KMS-11 (cell line): ENCODE results near the gene GSC2.

Experiments
- H2AFZ ChIP-seq: fragments of 200-600 bp; sonication (generic); 2 replicates; pipeline ENCODE4 v1.6.1; 2016; ENCODE audit warnings: antibody characterized with exemption, mixed run types, low read depth
- H3K27ac ChIP-seq: fragments of 200-600 bp; sonication (generic); 2 replicates; pipeline ENCODE4 v1.6.1; 2016; ENCODE audit warnings: mild to moderate bottlenecking, mixed run types
- H3K27me3 ChIP-seq: fragments of 200-600 bp; sonication (generic); 2 replicates; pipeline ENCODE4 v1.6.1; 2017; ENCODE audit warnings: mild to moderate bottlenecking, low read depth, mixed run types, moderate library complexity; ENCODE audit not compliant: insufficient read depth
- H3K36me3 ChIP-seq: fragments of 200-600 bp; sonication (generic); 2 replicates; pipeline ENCODE4 v1.6.1; 2017; ENCODE audit warnings: mild to moderate bottlenecking, mixed run types; ENCODE audit not compliant: insufficient read depth
- H3K4me1 ChIP-seq: fragments of 200-600 bp; sonication (generic); 2 replicates; pipeline ENCODE4 v1.6.1; 2016; ENCODE audit warnings: mild to moderate bottlenecking, low read depth, mixed run types; ENCODE audit not compliant: poor library complexity, severe bottlenecking
- H3K4me2 ChIP-seq: fragments of 200-600 bp; sonication (generic); 2 replicates; pipeline ENCODE4 v1.7.0; 2016; ENCODE audit warnings: mild to moderate bottlenecking, mixed run types
- H3K4me3 ChIP-seq: fragments of 200-600 bp; sonication (generic); IDR thresholded peaks from 2 replicates; pipeline ENCODE4 v1.6.1; 2017; ENCODE audit warnings: low read depth, low read length, mixed read lengths; ENCODE audit not compliant: insufficient read depth
- H3K79me2 ChIP-seq: fragments of 200-600 bp; sonication (generic); 2 replicates; pipeline ENCODE4 v1.6.1; 2016; ENCODE audit warnings: low read depth, mixed run types; ENCODE audit not compliant: insufficient read depth
- H3K9ac ChIP-seq: fragments of 200-600 bp; sonication (generic); 2 replicates; pipeline ENCODE4 v1.6.1; 2016; ENCODE audit warnings: mild to moderate bottlenecking, mixed run types
- H4K20me1 ChIP-seq: fragments of 200-600 bp; sonication (generic); 2 replicates; pipeline ENCODE4 v1.6.1; 2016; ENCODE audit warnings: mild to moderate bottlenecking, mixed run types; ENCODE audit not compliant: insufficient read depth
- CTCF ChIP-seq: fragments of 200-600 bp; sonication (generic); conservative IDR thresholded peaks from 2 replicates; pipeline ENCODE4 v1.6.1; 2017; ENCODE audit warnings: low read depth, mild to moderate bottlenecking, antibody characterized with exemption, low read length, moderate library complexity, mixed read lengths

Gene GSC2

GRCh38 chr22:19184276-19184997, 34.3 kb upstream of the GSC2 start:
- Histone ChIP-seq H3K27ac (no peak overlapping the region), H3K36me3 (no peaks in the 10 kb centered on the region), H3K9ac (no peak overlapping the region), H4K20me1 (no peaks in the 10 kb centered on the region), H3K79me2 (no peaks in the 10 kb centered on the region), H3K27me3 (no peaks in the 10 kb centered on the region), H3K4me2 (no peak overlapping the region), H2AFZ (no peak overlapping the region), H3K4me1 (peaks cover 3% of the 10 kb centered on the region), H3K4me3 (no peak overlapping the region)
- TF ChIP-seq CTCF = no peak

- H3K27ac ChIP-seq = no peak overlapping the region
- no peaks in the 10 kb centered on the region for H3K36me3 ChIP-seq
- TF ChIP-seq CTCF = no peak
- no peak overlapping the region for H3K9ac ChIP-seq
- H3K79me2 ChIP-seq = no peaks in the 10 kb centered on the region
- no peaks in the 10 kb centered on the region for H4K20me1 ChIP-seq
- H3K4me2 ChIP-seq = no peak overlapping the region
- no peaks in the 10 kb centered on the region for H3K27me3 ChIP-seq
- no peak overlapping the region for H2AFZ ChIP-seq
- no peak overlapping the region for H3K4me3 ChIP-seq
- peaks cover 6% of the 10 kb centered on the region for H3K4me1 ChIP-seq
Measured at GRCh38 chr22:19183216-19183615, 33.1 kb upstream of the GSC2 start.

GRCh38 chr22:19182472-19183157, 32.5 kb upstream of the GSC2 start:
- Histone ChIP-seq H3K36me3 (no peaks in the 10 kb centered on the region), H3K27ac (no peak overlapping the region), H4K20me1 (no peaks in the 10 kb centered on the region), H2AFZ (no peak overlapping the region), H3K9ac (no peak overlapping the region), H3K27me3 (no peaks in the 10 kb centered on the region), H3K4me2 (no peak overlapping the region), H3K79me2 (no peaks in the 10 kb centered on the region), H3K4me1 (peaks cover 7% of the 10 kb centered on the region), H3K4me3 (no peak overlapping the region)
- TF ChIP-seq CTCF = no peak

GRCh38 chr22:19181786-19182471, 31.8 kb upstream of the GSC2 start:
- Histone ChIP-seq H2AFZ (no peak overlapping the region), H3K79me2 (no peaks in the 10 kb centered on the region), H3K9ac (no peak overlapping the region), H3K27ac (no peak overlapping the region), H3K4me1 (peaks cover 14% of the 10 kb centered on the region), H4K20me1 (no peaks in the 10 kb centered on the region), H3K4me2 (no peak overlapping the region), H3K4me3 (no peak overlapping the region), H3K27me3 (no peaks in the 10 kb centered on the region), H3K36me3 (no peaks in the 10 kb centered on the region)
- no peak for TF ChIP-seq CTCF
